IgD-negative memory B cell (primary cell): Measurements from ENCODE around the gene BUD13. TPM values are rescaled to one million over a fixed set of nuclear protein-coding genes. Genes with fewer than 3 reads are reported as not detected.

Source experiments
- H3K27ac Mint-ChIP-seq, 3 donors: one replicate each; pipeline ENCODE4 v1.8.0; 2020 to 2022; ENCODE audit warnings: mild to moderate bottlenecking in 3 of 3, mixed read lengths in 3 of 3, moderate library complexity in 1 of 3
- H3K27me3 Mint-ChIP-seq: one replicate; pipeline ENCODE4 v1.8.0; 2021; ENCODE audit warnings: mixed read lengths
- H3K36me3 Mint-ChIP-seq: one replicate; pipeline ENCODE4 v1.8.0; 2020; ENCODE audit warnings: mild to moderate bottlenecking, mixed read lengths
- H3K4me1 Mint-ChIP-seq, 3 donors: one replicate each; pipeline ENCODE4 v1.8.0; 2020 to 2022; ENCODE audit warnings: mixed read lengths in 3 of 3, mild to moderate bottlenecking in 1 of 3
- H3K4me3 Mint-ChIP-seq, 4 donors: one replicate each; pipeline ENCODE4 v1.8.0; 2020 to 2022; ENCODE audit warnings: mild to moderate bottlenecking in 4 of 4, mixed read lengths in 4 of 4, moderate library complexity in 3 of 4
- H3K9me3 Mint-ChIP-seq, 3 donors: one replicate each; pipeline ENCODE4 v1.8.0; 2020 to 2021; ENCODE audit warnings: mixed read lengths in 3 of 3, mild to moderate bottlenecking in 1 of 3
- polyA plus RNA-seq: library from polyadenylated mRNA; unstranded; fragments of 300-500 nt; fragmentation: Illumina TruSeq; gene quantifications from one replicate; pipeline ENCODE4 v1.2.3, GENCODE V29; 2021

BUD13 gene
- polyA plus RNA-seq, 1 donor from 2014 or later = 16.5 TPM

DNA sequence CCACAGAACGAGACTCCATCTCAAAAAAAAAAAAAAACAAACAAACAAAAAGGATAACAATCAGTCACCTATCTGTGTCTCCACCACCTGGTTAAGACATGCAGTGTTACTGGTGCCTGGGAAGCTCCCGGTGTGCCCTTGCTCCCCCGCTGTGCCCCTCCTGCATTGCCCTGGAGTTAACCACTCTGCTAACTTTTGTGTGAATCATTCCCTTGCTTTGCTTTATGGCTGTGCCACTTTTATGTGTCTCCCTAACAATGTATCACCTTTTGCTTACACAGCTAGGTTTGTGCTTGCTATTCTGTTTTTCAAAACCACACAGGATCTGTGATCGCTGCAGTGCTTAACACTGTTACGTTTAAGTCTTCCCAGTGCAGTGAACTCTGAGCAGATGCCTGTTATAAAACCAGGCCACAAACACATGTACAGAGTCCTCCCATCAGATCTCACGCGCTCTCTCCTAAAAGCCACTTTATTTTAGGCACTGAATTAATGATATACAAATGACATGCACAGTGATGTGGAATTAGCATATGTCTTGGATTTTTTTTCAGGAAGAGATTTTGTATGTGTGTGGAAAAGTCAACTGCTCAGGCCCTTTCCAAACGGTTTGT is 69.9 kb downstream of the BUD13 start:
- Mint-ChIP-seq H3K4me1 (no peaks in the 10 kb centered on the region), H3K36me3 (no peaks in the 10 kb centered on the region), H3K4me3 (no peak overlapping the region), H3K27ac (no peak overlapping the region), H3K9me3 (peaks cover 0 to 3% (median 0%) of the 10 kb centered on the region in 3 donors), H3K27me3 (peaks cover 9% of the 10 kb centered on the region)

DNA sequence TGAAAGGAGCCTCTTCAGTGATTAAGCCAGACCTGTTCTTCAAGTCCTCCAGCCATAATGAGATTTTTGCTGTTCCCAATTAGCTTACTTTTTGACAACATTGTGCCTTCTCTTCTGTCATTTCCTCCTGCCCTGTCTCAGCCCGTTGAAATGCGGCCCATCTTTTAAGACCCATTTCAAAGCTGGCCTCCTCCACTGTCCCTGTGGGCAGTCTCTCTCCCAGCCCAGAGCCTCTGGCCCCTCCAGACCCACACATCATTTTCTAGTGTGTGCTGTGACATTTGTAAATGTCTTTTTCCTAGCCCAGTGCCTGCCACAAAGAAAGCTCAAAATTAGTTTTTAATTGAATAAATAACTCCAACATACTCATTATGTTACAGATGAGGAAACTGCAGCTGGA is 70.9 kb downstream of the BUD13 start:
- Mint-ChIP-seq H3K27ac (no peak overlapping the region), H3K36me3 (no peaks in the 10 kb centered on the region), H3K9me3 (peaks cover 0 to 3% (median 0%) of the 10 kb centered on the region in 3 donors), H3K4me1 (no peaks in the 10 kb centered on the region), H3K27me3 (peaks cover 3% of the 10 kb centered on the region), H3K4me3 (no peak overlapping the region)

GRCh38 chr11:116701297-116701801 is 71.4 kb downstream of the BUD13 start:
- Mint-ChIP-seq H3K4me3 (no peak overlapping the region), H3K9me3 (peaks cover 0 to 3% (median 0%) of the 10 kb centered on the region in 3 donors), H3K36me3 (no peaks in the 10 kb centered on the region), H3K27me3 (peaks cover 3% of the 10 kb centered on the region), H3K4me1 (no peaks in the 10 kb centered on the region), H3K27ac (no peak overlapping the region)

DNA sequence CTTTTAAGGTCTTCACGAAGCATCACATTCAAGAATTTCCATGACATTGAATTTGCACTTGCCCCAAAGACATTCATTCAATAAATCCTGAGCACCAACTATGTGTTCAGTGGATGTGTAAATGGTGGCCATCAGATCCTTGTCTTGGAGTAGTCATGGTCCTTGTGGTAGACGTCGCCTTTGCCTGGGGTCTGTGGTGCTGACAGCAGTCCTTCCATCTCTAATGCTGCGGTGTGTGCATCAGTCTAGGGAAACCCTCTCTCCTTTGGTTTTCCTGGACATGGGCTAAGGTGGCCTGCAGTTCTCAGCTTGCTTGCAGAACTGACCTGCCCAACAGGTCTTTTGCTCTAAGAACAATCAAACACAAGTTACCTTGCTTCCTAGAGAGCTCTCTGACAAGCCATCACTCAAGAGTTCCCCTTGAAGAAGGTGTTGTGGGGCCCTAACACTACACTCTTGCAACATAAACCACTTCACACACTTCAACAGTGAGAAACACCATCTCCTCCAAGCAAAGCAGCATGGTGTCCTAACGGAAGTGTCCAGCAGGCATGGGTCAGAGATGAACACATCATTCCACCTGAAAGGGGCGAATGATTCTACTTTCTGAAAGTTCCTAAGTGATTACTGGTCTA is 72.1 kb downstream of the BUD13 start:
- Mint-ChIP-seq H3K9me3 (peaks cover 0 to 3% (median 0%) of the 10 kb centered on the region in 3 donors), H3K4me3 (no peak overlapping the region), H3K27me3 (peaks cover 3% of the 10 kb centered on the region), H3K4me1 (no peaks in the 10 kb centered on the region), H3K36me3 (no peaks in the 10 kb centered on the region), H3K27ac (no peak overlapping the region)

Other genes with a start within 250 kb of the BUD13 start
- gene ZPR1, start 15.0 kb upstream of the BUD13 start, polyA plus RNA-seq = 56.3 TPM
- gene APOA5, start 18.9 kb upstream of the BUD13 start, polyA plus RNA-seq = not detected
- not detected for gene APOA4, start 50.3 kb upstream of the BUD13 start, polyA plus RNA-seq
- gene APOC3, start 56.9 kb upstream of the BUD13 start, polyA plus RNA-seq = not detected
- gene APOA1, start 64.6 kb upstream of the BUD13 start, polyA plus RNA-seq = not detected